HG03558 (cell line): Measurements from ENCODE around the gene SLC16A7.

Experiments used
- ATAC-seq: cut with Tn5 transposase; IDR thresholded peaks from one replicate; pipeline ENCODE4 v1.9.1; 2021; ENCODE audit warnings: moderate number of reproducible peaks; ENCODE audit not compliant: unreplicated experiment; ENCODE audit errors: extremely low read depth

SLC16A7 gene

DNA sequence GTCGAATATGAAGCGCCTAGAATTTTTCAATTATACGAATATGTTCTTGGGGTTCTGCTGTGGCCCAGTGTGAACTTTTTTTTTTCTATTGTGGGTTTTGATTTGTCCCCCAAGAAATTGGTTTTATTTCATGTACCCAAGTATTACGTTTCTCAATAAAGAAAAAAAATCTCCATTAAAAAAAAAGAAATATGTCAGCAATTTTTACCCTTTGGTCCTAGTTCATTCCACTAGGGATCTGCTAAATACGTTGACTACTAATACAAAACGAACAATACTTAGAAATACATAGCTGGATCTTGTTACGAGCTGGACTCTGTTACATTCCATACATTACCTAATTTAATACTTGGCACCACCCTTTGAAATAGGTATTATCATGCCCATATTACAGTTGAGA lies 216.9 kb downstream of the SLC16A7 start:
- no peak for ATAC-seq

DNA sequence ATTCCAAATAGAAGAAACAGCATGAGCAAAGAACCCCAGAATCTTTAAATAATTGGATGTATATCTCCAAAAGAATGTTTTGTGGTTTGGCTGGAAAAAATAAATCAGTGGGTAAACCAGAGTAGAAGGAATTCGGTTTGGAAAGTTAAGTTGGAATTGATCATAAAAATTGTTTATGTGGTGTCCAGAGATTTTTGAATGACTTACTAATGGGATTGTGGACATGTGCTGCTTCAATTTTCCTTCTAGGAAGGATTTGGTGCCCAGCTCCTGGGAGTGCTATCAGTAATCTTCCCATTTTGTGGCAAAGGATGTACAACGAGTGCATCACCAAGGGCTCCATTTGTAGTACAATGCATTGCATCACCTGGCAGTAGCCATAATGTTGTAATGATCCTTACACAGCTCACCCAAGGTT lies 224.8 kb downstream of the SLC16A7 start:
- ATAC-seq: no peak

DNA sequence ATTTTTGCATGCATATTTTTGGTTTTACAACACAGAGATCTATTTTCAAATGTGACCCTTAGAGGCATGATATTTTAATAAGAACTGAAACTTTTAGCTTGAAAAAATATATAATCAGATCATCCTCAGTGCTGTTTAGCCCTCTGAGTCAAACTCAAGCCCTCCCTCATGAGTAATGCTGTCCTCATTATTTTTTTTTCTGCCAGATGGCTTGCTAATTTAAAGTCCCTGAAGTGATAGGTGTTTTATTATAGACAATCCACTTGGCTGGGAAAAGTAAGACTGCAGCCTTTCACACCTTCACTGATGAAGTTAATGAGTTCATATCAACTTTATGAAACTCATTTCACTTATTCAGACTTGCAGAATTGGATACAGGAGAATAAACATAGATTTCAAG lies 227.7 kb downstream of the SLC16A7 start:
- ATAC-seq: no peak

DNA sequence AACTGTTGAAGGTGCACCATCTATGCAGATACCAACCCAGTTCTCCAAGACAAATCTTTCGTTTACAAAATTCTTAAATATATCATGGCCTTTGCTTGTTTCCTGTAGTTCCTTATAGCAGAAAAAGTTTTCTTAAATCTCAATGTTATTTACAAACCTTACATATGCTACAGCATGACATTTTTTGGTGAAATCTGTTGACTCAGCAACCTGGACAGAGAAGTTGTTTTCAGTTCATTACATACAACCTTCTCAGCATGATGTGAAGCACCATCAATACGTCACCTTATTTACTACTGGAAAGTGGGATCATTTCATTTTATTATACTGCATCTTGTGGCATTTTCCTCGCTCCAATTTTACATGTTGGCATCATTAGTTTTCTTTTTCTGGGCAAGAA lies 231.9 kb downstream of the SLC16A7 start:
- ATAC-seq: no peak

DNA sequence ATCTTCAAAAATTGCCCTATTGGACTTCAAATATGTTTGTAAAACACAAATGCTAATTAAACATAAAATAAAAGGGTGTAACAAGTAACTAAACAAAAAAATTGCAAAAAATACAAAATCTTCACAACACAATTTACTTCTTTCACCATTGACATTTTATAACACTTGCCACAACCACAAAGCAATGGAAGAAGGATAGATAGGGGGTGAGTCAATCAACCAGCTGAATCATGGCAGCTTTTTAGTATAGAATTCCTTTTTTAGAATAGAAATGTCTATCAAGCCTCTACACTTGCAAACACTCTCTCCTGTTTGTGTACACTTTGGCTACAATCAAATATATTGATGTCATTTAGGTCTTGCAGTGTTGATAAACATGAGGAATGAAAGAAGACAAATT lies 232.7 kb downstream of the SLC16A7 start:
- no peak for ATAC-seq

DNA sequence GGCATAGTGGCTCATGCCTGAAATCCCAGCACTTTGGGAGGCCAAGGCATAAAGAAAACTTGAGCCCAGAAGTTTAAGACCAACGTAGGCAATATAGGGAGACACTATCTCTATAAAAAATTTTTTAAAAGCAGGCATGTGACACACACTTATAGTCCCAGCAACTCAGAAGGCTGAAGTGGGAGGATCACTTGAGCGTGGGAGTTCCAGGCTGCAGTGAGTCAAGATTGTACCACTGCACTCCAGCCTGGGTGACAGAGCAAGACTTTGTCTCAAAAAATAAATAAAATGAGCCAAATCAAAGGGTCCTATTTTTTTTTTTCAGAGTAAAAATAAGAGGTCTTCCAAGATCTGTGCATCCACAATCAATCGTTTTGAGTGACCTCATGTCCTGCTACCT lies 237.6 kb downstream of the SLC16A7 start:
- no peak for ATAC-seq

DNA sequence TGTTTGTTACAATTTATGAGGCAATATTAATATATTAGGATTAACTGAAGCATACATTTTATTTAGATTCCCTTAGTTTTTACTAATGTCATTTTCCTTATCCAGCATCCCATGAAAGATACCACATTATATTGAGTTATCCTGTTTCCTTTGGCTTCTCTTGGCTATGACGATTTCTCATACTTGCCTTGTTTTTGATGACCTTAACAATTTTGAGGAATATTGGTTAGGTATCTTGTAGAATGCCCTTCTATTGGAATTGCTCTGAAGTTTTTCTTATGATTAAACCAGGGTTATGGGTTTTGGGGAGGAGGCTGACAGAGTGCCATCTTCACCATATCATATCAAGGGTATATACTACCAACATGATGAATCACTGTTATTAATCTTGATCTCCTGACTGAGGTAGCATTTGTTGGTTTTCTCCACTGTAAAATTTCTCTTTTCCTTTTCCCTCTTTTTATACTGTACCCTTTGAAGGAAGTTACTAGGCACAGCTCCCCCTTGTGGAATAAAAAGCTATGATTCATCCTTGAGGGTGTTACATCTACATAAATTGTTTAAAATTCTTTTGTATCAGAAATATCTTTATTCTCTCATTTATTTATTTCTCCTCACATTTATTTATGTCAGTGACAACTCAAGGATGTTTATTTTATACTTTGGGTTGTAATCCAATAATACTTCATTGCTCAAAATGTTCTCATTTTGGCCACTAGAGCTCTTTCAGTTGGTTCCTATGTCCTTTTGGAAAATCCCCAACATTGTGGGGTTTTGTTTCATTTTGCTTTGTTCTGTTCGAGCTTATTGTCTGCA lies 239.0 kb downstream of the SLC16A7 start:
- ATAC-seq: no peak
